GM18505 (cell line): ENCODE results near the gene AOPEP.

Experiments used
- ATAC-seq: cut with Tn5 transposase; IDR thresholded peaks from one replicate; pipeline ENCODE4 v1.9.1; 2021; ENCODE audit not compliant: unreplicated experiment
- POLR2A ChIP-seq: IDR thresholded peaks from 4 replicates; pipeline ENCODE4 v1.6.1; 2011; ENCODE audit warnings: borderline replicate concordance; ENCODE audit not compliant: insufficient read depth, insufficient read length; ENCODE audit errors: extremely low read depth

The AOPEP gene

GRCh38 chr9:95108777-95109176 lies 382.3 kb downstream of the AOPEP start:
- no peak for ATAC-seq
- TF ChIP-seq POLR2A: no peak

DNA sequence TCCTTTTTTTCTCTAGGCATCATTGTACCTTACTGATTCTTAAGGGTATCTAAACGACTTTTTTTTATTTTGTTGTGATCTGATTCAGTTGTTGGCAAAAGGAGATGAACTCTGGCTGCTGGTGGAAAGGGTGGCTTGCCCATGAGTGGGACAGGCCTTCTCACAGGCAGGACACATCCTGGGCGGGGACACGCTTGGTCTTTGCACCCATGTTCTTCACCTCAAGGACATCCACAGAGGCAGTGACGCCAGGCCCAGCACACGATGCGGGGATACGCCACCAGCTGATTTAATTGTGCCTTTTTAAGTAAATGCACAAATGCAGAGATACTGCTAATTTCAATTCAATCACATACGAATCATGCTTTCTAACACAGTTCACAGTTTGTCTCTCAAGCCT lies 383.0 kb downstream of the AOPEP start:
- ATAC-seq: no peak
- no peak for TF ChIP-seq POLR2A

GRCh38 chr9:95110921-95111525 lies 384.5 kb downstream of the AOPEP start:
- ATAC-seq: no peak
- no peak for TF ChIP-seq POLR2A

DNA sequence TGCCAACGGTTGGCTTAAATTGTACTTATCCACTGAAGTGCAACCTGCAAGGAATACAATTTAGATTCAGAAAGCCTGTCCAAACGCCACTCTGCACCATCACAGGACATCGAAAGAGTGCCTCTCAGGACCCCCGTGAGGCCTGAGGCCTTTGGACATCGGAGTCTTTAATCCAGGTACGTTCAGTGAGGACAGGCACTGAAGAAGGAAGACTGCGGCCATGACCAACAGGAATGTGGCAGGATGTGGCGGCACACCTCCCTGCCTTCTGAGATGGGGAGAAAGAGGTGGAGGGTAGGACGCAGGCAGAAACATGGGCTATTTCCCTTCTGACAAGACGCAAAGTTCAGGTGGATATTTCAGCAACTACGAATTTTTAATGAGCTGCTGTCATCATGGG lies 385.2 kb downstream of the AOPEP start:
- TF ChIP-seq POLR2A: no peak
- ATAC-seq: no peak

GRCh38 chr9:95112436-95113280 lies 386.2 kb downstream of the AOPEP start:
- no peak for TF ChIP-seq POLR2A
- no peak for ATAC-seq

DNA sequence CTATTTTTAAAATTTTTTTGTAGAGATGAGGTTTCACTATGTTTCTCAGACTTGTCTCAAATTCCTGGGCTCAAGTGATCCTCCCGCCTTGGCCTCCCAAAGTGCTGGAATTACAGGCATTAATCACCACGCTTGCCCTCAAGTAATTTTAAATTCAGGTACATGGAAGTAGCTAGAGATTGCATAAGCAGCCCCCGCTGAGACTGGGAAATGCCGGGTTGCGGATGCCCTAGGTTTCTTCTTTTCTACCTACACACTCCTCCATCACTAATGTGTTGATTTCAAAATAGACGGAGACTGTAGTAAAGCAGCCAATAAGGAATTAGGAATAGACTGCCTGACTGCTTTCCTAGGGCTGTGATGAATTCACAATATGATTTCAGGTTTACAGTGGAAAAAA lies 388.6 kb downstream of the AOPEP start:
- no peak for TF ChIP-seq POLR2A
- ATAC-seq: no peak

DNA sequence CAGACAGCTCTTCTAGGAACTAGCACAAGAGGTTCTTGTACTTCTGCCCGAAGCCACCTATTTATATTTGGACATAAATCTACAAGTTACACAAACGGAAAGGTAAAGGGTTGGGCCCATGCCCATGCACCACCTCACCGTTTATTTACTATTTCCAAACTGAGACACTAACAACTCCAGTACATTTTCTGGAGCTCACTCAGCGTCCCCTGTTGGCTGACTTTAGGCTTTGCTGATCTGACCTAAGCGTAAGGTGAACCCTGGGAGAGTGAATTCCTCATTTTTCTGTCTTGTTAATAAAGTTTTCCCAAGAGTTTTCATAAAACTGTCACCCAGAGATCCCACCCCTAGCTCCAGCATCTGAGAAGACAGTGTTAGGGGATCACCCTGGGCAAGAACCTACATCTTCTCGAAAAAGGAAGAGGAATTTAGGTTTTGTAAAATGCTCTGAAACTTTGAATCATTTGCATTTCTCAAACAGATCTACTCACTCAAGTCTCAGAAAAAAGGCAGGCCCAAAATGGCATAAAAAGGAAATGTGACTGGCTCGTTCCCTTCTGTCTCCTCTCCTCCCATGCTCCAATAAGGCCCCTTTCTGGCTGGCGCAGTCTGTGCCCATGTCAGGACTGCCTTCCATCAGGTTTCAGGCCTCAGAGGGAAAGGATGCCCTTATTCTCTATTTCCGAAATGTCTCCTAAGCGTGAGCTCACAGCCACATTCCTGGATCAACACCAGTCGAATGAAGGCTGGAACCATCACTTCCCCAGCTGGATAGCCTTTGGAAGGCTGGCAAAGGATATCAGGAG lies 389.7 kb downstream of the AOPEP start:
- TF ChIP-seq POLR2A: no peak
- ATAC-seq: no peak

GRCh38 chr9:95116808-95117204 lies 390.3 kb downstream of the AOPEP start:
- TF ChIP-seq POLR2A: no peak
- no peak for ATAC-seq

- TF ChIP-seq POLR2A: no peak
- no peak for ATAC-seq
These were observed 392.1 kb downstream of the AOPEP start for GRCh38 chr9:95118596-95118995.

GRCh38 chr9:95120781-95121370 lies 394.4 kb downstream of the AOPEP start:
- no peak for ATAC-seq
- no peak for TF ChIP-seq POLR2A

DNA sequence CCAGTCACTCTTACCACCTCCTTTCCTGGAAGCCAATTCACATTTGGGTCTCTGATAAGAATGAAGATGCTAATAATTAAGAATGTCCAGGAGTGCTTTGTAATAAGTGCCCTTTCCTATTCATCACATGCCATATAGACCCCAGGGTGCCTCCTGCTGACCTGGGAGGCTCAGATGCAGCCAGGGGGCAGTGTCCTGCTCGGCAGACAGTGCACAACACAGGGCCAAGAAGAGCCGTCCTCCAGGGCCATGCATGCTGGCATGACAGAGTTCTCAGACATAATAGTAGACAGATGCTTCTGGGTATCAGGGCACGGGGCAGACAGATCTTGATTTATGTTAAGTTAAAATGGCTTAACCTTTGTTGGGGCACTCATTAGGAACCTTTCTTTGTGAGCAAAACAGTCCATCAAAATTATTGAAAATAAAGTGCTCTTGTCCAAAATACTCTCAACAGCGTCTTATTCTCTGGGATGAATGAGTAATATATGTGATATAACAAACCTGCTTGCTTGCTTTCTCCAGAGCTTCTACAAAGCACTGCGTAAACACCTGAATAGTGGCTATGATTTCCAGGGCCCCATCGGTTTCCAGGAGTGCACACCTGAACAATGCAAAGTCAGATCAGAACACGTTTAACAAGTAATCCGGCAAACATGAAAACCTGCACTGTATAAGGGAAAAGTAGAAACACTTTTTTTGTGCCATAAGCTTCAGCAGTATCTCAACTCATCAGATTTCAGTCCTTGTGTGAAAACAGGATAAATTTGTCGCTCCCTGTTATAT lies 398.3 kb downstream of the AOPEP start:
- no peak for TF ChIP-seq POLR2A
- ATAC-seq: no peak

- no peak for TF ChIP-seq POLR2A
- no peak for ATAC-seq
These were observed 399.2 kb downstream of the AOPEP start for GRCh38 chr9:95125652-95126051.
